ENCODE data around the gene GNAI1.

- TF ChIP-seq CTCF (IDR thresholded peaks at IDR 0.05): peak in 4 of 5 experiments; percentile 34 to 62 (median 52)
- TF ChIP-seq POLR2A (IDR thresholded peaks at IDR 0.05): peak in 1 of 2 donors; percentile 48
- peak in 1 of 2 donors; percentile 55 for TF ChIP-seq EP300 (IDR thresholded peaks at IDR 0.05)
Measured at GRCh38 chr7:80134536-80135308, at the start of gene GNAI1.

Data from tibial nerve (tissue), 4 donors.